IMR-90 (cell line): ENCODE measurements around the gene ABTB2. TPM values are rescaled to one million over a fixed set of nuclear protein-coding genes. Genes with fewer than 3 reads are reported as not detected.

ENCODE experiments used
- ATAC-seq: fragments of 200-7000 bp; cut with Tn5 transposase; 2 replicates; pipeline ENCODE4 v1.9.1; 2020; ENCODE audit warnings: low read depth, mild to moderate bottlenecking, moderate library complexity
- BruUV-seq: library from RNA; stranded (reverse); fragments of 400-500 nt; replicated peaks from 2 replicates; lab custom pipeline; 2021; lab: Mats Ljungman, UMichigan
- CTCF ChIA-PET: fragments of 300-600 bp; formaldehyde crosslinking; extraction: SDS; loops from one replicate; lab custom pipeline; 2021; ENCODE audit warnings: antibody characterized with exemption; lab: Yijun Ruan, JAX
- POLR2A ChIA-PET: fragments of 300-600 bp; sonication (Branson Sonifier 250); formaldehyde crosslinking; loops from one replicate; lab custom pipeline; 2022; ENCODE audit warnings: antibody characterized with exemption; ENCODE audit not compliant: unreplicated experiment; lab: Charles Lee
- DNase-seq: peaks from one replicate; pipeline ENCODE4 v3.0.0; 2013
- H2AFZ ChIP-seq: replicated peaks from 2 replicates; pipeline ENCODE3; 2013; ENCODE audit warnings: low read length, mild to moderate bottlenecking; ENCODE audit not compliant: poor library complexity
- H2AK5ac ChIP-seq: 2 replicates; pipeline ENCODE4 v1.6.1; 2013; ENCODE audit warnings: low read depth, low read length, inconsistent platforms
- H2AK9ac ChIP-seq: replicated peaks from 2 replicates; pipeline ENCODE3; 2013; ENCODE audit warnings: mild to moderate bottlenecking, low read depth, low read length, moderate library complexity; ENCODE audit not compliant: poor library complexity
- H2BK120ac ChIP-seq: 2 replicates; pipeline ENCODE4 v1.6.1; 2013; ENCODE audit warnings: low read depth, low read length, inconsistent platforms
- H2BK15ac ChIP-seq: 3 replicates; pipeline ENCODE4 v1.6.1; 2013; ENCODE audit warnings: low read depth, low read length, inconsistent platforms
- H2BK20ac ChIP-seq: 2 replicates; pipeline ENCODE4 v1.6.1; 2013; ENCODE audit warnings: low read depth, mild to moderate bottlenecking, inconsistent platforms, low read length, moderate library complexity
- H2BK5ac ChIP-seq: 2 replicates; pipeline ENCODE4 v1.6.1; 2013; ENCODE audit warnings: mild to moderate bottlenecking, low read depth, low read length, inconsistent platforms; ENCODE audit not compliant: poor library complexity, severe bottlenecking
- H3K14ac ChIP-seq: replicated peaks from 2 replicates; pipeline ENCODE4 v1.6.1; 2013; ENCODE audit warnings: low read depth, low read length, inconsistent platforms
- H3K18ac ChIP-seq: 2 replicates; pipeline ENCODE4 v1.6.1; 2013; ENCODE audit warnings: low read depth, low read length, control low read depth
- H3K23ac ChIP-seq: 2 replicates; pipeline ENCODE4 v1.6.1; 2013; ENCODE audit warnings: low read depth, low read length, inconsistent platforms
- H3K27ac ChIP-seq: 2 replicates; pipeline ENCODE4 v1.5.1; 2013; ENCODE audit warnings: mild to moderate bottlenecking, control low read depth, low read length; ENCODE audit not compliant: insufficient read depth
- H3K27me3 ChIP-seq: 2 replicates; pipeline ENCODE4 v1.6.1; 2013; ENCODE audit warnings: low read length; ENCODE audit not compliant: control insufficient read depth, insufficient read depth
- H3K36me3 ChIP-seq: 2 replicates; pipeline ENCODE4 v1.6.1; 2013; ENCODE audit warnings: low read length, mixed read lengths; ENCODE audit not compliant: control insufficient read depth, insufficient read depth
- H3K4ac ChIP-seq: 2 replicates; pipeline ENCODE4 v1.6.1; 2013; ENCODE audit warnings: low read depth, low read length, inconsistent platforms
- H3K4me1 ChIP-seq: 2 replicates; pipeline ENCODE4 v1.6.1; 2013; ENCODE audit warnings: low read length, mixed read lengths; ENCODE audit not compliant: control insufficient read depth, insufficient read depth
- H3K4me2 ChIP-seq: 2 replicates; pipeline ENCODE4 v1.6.1; 2013; ENCODE audit warnings: low read depth, mild to moderate bottlenecking, control low read depth, low read length, moderate library complexity
- H3K4me3 ChIP-seq: 2 replicates; pipeline ENCODE4 v1.5.1; 2013; ENCODE audit warnings: low read depth, mild to moderate bottlenecking, control low read depth, low read length, moderate library complexity; ENCODE audit not compliant: insufficient read depth
- H3K56ac ChIP-seq: 2 replicates; pipeline ENCODE4 v1.6.1; 2013; ENCODE audit warnings: low read length, inconsistent platforms; ENCODE audit not compliant: insufficient read depth; ENCODE audit errors: extremely low read depth
- H3K79me1 ChIP-seq, 2 experiments: 2 replicates each; pipeline ENCODE4 v1.6.1; 2013; ENCODE audit warnings: low read length in 2 of 2, inconsistent platforms in 1 of 2, low read depth in 1 of 2
- H3K9ac ChIP-seq: 2 replicates; pipeline ENCODE4 v1.6.1; 2013; ENCODE audit warnings: low read depth, low read length, control low read depth
- H3K9me1 ChIP-seq: 2 replicates; pipeline ENCODE4 v1.6.1; 2013; ENCODE audit warnings: low read length, inconsistent platforms; ENCODE audit not compliant: insufficient read depth
- H3K9me3 ChIP-seq: 2 replicates; pipeline ENCODE4 v1.6.1; 2013; ENCODE audit warnings: low read length; ENCODE audit not compliant: control insufficient read depth, insufficient read depth
- H4K20me1 ChIP-seq: 2 replicates; pipeline ENCODE4 v1.6.1; 2013; ENCODE audit warnings: low read length, inconsistent platforms; ENCODE audit not compliant: insufficient read depth
- H4K5ac ChIP-seq: 2 replicates; pipeline ENCODE4 v1.6.1; 2013; ENCODE audit warnings: mild to moderate bottlenecking, low read depth, low read length, control low read depth
- H4K8ac ChIP-seq, 2 experiments: 2 replicates each; pipeline ENCODE4 v1.6.1; 2013; ENCODE audit warnings: low read depth in 2 of 2, low read length in 2 of 2, control low read depth in 1 of 2, inconsistent platforms in 1 of 2
- H4K91ac ChIP-seq: 2 replicates; pipeline ENCODE4 v1.6.1; 2013; ENCODE audit warnings: low read depth, low read length, inconsistent platforms; ENCODE audit not compliant: insufficient read depth
- CHD1 ChIP-seq: IDR thresholded peaks from 2 replicates; pipeline ENCODE4 v1.6.1; 2012; ENCODE audit warnings: low read depth, low read length, improper control_type of control experiment
- MAFK ChIP-seq: IDR thresholded peaks from 2 replicates; pipeline ENCODE4 v1.6.1; 2012; ENCODE audit warnings: low read depth, low read length, improper control_type of control experiment
- MAZ ChIP-seq: IDR thresholded peaks from 2 replicates; pipeline ENCODE4 v1.6.1; 2012; ENCODE audit warnings: low read depth, mild to moderate bottlenecking, low read length, improper control_type of control experiment, moderate library complexity, borderline replicate concordance
- MXI1 ChIP-seq: IDR thresholded peaks from 2 replicates; pipeline ENCODE4 v1.6.1; 2012; ENCODE audit warnings: low read depth, mild to moderate bottlenecking, low read length, moderate library complexity, borderline replicate concordance
- WGBS, 2 experiments: methylation state at CpG; one replicate each; pipeline versions ENCODE4 v1.1.5 to v1.1.7; 2013; ENCODE audit warnings: missing lambda C conversion rate in 2 of 2; ENCODE audit not compliant: insufficient read length in 1 of 2; ENCODE audit errors: extremely low coverage in 2 of 2; 5-methylcytosine and 5-hydroxymethylcytosine counted together
- dilution Hi-C: fragments of 300-500 bp; cut with HindIII; formaldehyde crosslinking; loops from one replicate; pipeline ENCODE4 v1.14.3; 2018; ENCODE audit warnings: low sequenced_read_pairs; ENCODE audit not compliant: unreplicated experiment
- in situ Hi-C: fragments of 300-500 bp; cut with MboI; formaldehyde crosslinking; loops from 3 replicates; pipeline ENCODE4 v1.14.3; 2019; ENCODE audit warnings: low sequenced_read_pairs, inconsistent platforms, mixed read lengths
- intact Hi-C: fragments of 100-400 bp; cut with micrococcal nuclease; formaldehyde crosslinking; loops from 2 replicates; pipeline ENCODE4 v1.10.0; 2022
- polyA plus RNA-seq, 3 experiments: library from polyadenylated mRNA; depleted of rRNA; stranded (reverse); fragments of >200 nt; gene quantifications; 2 replicates each; pipeline ENCODE4 v1.2.3, GENCODE V29; 2012; ENCODE audit warnings: low replicate concordance in 1 of 3
- total RNA-seq: library from RNA; depleted of rRNA; stranded (reverse); fragments of >200 nt; gene quantifications from 2 replicates; pipeline ENCODE4 v1.2.3, GENCODE V29; 2012

ABTB2 gene
- total and polyA plus RNA-seq, 2 of the 4 experiments (the other 2 are of a cell fraction): 0.18 to 2.0 TPM

DNA sequence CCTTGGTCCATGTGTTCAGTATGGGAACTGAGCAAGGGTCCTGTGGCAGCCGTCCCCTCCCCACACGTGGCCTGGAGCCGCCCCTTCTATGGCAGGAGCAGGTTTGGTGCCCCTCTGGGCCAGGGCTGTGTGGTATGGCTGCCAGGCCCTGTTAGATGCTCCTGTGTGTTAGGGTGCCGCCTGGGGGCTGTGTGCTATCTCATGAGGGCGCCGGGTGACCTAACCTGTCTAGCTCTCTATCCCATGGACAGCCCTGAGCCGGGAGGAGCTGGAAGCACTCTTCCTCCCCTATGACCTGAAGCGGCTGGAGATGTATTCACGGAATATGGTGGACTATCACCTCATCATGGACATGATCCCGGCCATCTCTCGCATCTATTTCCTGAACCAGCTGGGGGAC lies 217.7 kb downstream of the ABTB2 start:
- Histone ChIP-seq H4K8ac (no peak overlapping the region), H4K91ac (no peak overlapping the region), H2BK20ac (no peak overlapping the region), H2BK15ac (no peak overlapping the region), H2BK5ac (no peak overlapping the region), H3K4me2 (no peak overlapping the region), H3K4me1 (no peaks in the 10 kb centered on the region), H2AK5ac (no peak overlapping the region), H3K4ac (no peak overlapping the region), H3K14ac (no peak overlapping the region), H3K9ac (no peak overlapping the region), H3K4me3 (no peak overlapping the region), H3K18ac (no peak overlapping the region), H3K79me1 (0 out of 4 replicates have a peak, but pooled peaks cover 4 to 8% of the 10 kb centered on the region in 2 experiments), H3K27ac (no peak overlapping the region), H2AFZ (no peak overlapping the region), H2AK9ac (no peak overlapping the region), H3K27me3 (no peaks in the 10 kb centered on the region), H4K20me1 (no peaks in the 10 kb centered on the region; the same call in 1 of the 2 replicates), H3K36me3 (peaks cover 77% of the 10 kb centered on the region), H3K56ac (no peak overlapping the region), H2BK120ac (no peak overlapping the region), H3K9me3 (no peaks in the 10 kb centered on the region), H4K5ac (no peak overlapping the region), H3K23ac (no peak overlapping the region), H3K9me1 (peaks cover 4% of the 10 kb centered on the region)
- ATAC-seq (no peak), DNase-seq (no peak)
- WGBS, 2 experiments: 100% methylated on average over 3 of the region's 11 CpGs; no CpG with 5 or more reads in 1 of the 2 experiments
- intact Hi-C loops (no loop called here), in situ Hi-C loops (no loop called here), dilution Hi-C loops (no loop called here)
- ChIA-PET CTCF (interaction anchor here (0.8 kb wide), 1 partner anchor 148 kb away, joined by 3 read pairs; no protein-coding TSS in a partner anchor), POLR2A (no interaction called here)
- TF ChIP-seq MAZ (no peak), MXI1 (no peak), MAFK (no peak), CHD1 (no peak)
- no TSS peak for BruUV-seq
